GM23248 (cell line): Measurements from ENCODE around the gene RER1.

Experiments
- EZH2 ChIP-seq: fragments of 200-600 bp; sonication (generic); IDR thresholded peaks from 2 replicates; pipeline ENCODE4 v1.6.1; 2018; ENCODE audit warnings: antibody characterized with exemption, mild to moderate bottlenecking; ENCODE audit not compliant: insufficient read depth, poor library complexity, severe bottlenecking
- EZH2phosphoT487 ChIP-seq: fragments of 200-600 bp; sonication (generic); IDR thresholded peaks from 2 replicates; pipeline ENCODE4 v1.6.1; 2018; ENCODE audit warnings: antibody characterized with exemption, moderate library complexity, mild to moderate bottlenecking, low read depth; ENCODE audit not compliant: insufficient read depth

- TF ChIP-seq EZH2 (no peak), EZH2phosphoT487 (no peak)
Observed at GRCh38 chr1:2396476-2396875, 4.8 kb downstream of the RER1 start.
